PC-3 (cell line): Measurements from ENCODE around the gene HKDC1.

Source experiments
- CTCF ChIP-seq: fragments of 300-600 bp; sonication (generic); conservative IDR thresholded peaks from 2 replicates; pipeline ENCODE4 v1.5.1; 2017; ENCODE audit warnings: antibody characterized with exemption, low read depth, mild to moderate bottlenecking, low read length
- EZH2 ChIP-seq: fragments of 300-600 bp; sonication (generic); IDR thresholded peaks from one replicate; pipeline ENCODE4 v1.6.1; 2017; ENCODE audit warnings: antibody characterized with exemption, mild to moderate bottlenecking, low read length; ENCODE audit not compliant: unreplicated experiment
- EZH2phosphoT487 ChIP-seq: fragments of 300-600 bp; sonication (generic); IDR thresholded peaks from 2 replicates; pipeline ENCODE4 v1.6.1; 2018; ENCODE audit warnings: mild to moderate bottlenecking, antibody characterized with exemption, low read length, borderline replicate concordance

- TF ChIP-seq CTCF (no peak), EZH2 (no peak), EZH2phosphoT487 (no peak)
Measured at GRCh38 chr10:69211524-69211923, 8.6 kb upstream of the HKDC1 start.
